Inferior parietal cortex (tissue), 1 donor: Measurements from ENCODE around the gene OGFRL1.
A peak's percentile ranks its signal among the peaks of the same experiment; 100 is the strongest.

Experiments used
- DNase-seq: peaks from one replicate; pipeline ENCODE4 v3.0.0-alpha.2; 2016; ENCODE audit errors: extremely low spot score

The OGFRL1 gene

DNA sequence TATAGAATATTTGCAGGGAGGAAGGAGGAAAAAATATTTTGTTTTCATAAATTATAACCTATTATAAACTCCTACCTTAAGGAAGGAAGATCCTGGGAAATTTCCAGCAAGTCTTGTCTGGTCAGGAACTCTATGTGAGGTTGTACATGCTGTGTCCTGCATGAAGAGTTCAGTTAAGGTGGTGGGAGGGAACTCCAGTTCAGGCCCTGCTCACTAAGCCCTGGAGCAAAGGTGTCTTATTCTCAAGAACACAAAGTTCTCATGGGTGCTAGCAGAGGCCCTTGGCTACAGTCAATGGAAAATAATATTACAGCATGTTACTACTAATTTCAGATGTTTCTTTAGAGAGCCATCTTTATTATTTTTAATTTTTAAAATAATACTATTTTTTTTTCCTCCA, 3.8 kb upstream of the OGFRL1 start:
- no peak for DNase-seq

DNA sequence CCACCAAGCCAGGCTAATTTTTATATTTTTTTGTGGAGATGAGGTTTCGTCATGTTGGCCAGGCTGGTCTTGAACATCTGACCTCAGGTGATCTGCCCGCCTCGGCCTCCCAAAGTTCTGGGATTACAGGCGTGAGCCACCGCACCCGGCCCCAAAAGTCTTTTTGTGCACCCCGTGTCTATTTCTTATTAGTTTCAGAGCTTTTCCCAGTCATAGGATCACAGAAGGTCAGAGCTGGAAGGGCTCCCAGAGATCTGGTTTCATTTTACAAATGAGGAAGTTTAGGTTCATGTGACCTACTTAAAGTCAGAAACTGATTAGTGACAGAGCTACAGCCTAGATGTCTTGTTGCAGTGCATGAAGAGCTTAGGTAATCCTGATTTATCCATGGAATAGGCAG, 1.6 kb upstream of the OGFRL1 start:
- no peak for DNase-seq

DNA sequence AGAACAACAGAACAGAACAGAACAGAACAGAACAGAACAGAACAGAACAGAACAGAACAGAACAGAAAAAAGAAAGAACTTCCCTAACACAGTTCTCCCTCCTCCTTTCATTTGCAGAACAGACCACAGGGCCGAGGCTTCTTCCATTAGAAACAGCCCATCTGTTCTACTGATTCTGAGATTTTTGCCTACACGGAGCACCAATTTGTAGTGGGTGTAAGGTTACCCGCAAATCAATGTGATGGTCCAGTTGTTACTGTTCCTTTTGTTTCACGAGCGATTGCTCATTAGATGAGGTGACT, 734 bp upstream of the OGFRL1 start:
- peak; percentile 54 for DNase-seq

DNA sequence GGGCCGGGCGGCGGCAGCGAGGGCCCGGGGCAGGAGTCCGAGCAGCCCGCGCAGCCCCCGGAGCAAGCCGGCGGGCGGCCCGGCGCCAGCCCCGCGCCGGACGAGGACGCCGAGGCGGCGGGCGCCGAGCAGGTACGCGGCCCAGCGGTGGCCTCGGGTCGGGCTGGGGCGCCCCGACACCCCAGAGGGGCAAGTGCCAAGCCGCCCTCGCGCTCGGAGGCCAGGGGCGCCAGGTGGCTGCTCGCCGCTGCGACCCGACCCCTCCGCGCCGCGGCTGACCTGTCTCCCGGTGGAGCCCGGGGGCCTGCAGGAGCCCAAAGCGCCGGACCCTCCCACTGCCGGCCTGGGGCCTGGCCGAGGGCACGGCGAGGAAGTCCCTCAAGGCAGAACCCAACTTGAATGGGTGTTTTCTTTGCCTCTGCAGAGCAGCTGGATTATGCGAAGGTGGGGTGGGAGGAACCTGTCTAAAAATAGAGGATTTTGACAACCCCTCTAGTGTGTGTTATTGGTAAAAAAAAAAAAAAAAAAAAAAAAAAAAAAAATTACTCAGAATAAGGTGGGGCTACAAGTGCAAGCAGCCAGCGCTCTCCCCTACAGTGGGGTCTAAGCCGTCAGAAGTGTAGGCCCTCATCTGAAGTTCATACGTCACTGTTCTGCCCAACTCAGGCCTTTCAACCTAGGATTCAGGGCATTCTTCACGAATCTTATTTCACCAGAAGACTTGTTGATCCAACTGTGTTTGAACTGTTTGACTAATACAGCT, 609 bp downstream of the OGFRL1 start:
- DNase-seq, result no peak

DNA sequence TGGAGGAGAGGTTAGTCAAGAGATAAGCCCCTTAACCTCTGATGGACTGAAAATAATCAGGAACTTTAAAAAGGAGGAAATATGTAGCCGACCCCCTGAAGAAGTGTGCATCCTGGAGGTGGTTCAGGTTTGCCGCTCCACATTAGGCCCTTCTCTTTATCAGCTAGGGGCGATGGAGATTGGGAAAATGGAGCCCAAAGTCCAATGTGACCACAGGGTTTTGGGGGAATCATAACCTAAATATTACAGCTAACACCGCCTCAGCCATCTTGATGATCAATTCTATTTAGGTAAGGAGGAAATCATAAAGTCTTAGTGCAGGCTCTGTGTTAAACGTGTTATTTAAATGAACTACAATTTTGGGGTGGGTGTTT, 1.2 kb downstream of the OGFRL1 start:
- DNase-seq, result no peak

DNA sequence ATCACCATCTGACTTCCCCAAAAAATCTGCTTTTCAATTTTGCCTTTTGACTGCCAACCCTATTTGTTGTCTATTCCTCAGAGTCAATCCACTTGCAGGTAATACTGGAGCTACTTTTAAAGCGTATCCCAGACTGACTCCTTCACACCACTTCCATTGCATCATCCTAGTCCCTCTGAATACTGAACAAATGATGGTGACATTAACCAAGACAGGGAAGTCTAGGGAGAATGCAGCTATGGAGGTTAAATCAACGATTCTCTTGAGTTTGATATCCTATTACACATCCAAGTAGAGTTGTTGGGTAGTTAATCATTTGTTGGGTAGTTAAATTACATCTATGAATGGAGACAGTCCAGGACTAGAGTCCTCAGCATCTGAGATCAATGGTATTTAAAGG, 2.0 kb downstream of the OGFRL1 start:
- no peak for DNase-seq

DNA sequence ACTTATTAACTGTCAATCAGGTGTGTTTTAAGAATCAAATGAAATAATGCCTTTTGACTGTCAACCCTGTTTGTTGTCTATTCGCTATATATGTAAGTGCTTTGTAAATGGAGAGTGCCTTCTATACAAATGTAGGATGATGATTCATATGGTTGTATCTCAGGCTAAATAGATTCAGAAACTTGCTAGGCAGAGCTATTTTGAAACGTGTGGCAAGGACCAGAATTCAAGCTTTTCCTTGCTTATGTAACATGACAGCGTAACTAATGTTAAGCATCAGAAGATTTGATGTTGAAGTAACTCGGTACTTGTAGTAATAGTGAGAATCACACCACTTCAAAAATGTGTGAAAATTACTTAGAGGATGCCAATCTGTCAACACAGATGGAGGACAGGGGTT, 3.4 kb downstream of the OGFRL1 start:
- DNase-seq, result peak; percentile 68

DNA sequence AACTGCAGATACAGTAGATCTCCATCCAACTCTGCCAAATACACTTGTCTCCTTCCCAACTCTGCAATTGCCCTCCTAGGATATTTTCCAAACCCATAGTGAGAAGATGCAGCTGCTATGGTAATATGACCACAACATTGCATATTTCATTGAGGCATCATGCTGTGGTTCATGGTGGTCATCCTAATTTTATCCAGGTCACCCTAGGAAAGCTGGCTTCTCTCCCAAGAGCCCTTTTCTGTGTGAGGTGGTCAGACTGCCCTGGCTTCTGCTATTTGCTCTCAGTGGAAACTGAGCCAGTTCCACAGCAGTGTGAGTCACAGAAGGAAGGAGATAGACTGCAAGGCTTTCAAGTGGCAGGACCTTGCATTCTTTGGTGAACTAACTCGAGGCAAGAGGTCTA, 5.5 kb downstream of the OGFRL1 start:
- DNase-seq, result no peak

DNA sequence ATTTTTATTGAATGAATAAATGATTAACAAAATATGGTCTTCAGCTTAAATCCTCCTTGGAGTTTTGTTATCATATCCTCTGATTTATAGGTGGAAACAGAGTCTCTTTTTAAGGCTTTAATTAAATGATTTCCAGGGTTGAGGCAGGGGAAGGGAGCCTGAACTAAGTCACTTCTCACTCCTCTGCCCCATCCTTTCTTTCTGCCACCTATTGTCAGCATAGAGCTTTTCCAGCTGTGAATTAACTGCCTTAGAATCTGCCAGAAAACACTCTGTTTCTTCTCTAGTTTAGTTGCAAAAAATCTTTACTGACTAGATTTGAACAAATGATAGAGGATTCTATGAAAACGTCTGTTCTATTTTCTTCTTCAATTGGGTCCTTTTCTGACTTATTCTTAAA, 9.8 kb downstream of the OGFRL1 start:
- DNase-seq, result no peak

DNA sequence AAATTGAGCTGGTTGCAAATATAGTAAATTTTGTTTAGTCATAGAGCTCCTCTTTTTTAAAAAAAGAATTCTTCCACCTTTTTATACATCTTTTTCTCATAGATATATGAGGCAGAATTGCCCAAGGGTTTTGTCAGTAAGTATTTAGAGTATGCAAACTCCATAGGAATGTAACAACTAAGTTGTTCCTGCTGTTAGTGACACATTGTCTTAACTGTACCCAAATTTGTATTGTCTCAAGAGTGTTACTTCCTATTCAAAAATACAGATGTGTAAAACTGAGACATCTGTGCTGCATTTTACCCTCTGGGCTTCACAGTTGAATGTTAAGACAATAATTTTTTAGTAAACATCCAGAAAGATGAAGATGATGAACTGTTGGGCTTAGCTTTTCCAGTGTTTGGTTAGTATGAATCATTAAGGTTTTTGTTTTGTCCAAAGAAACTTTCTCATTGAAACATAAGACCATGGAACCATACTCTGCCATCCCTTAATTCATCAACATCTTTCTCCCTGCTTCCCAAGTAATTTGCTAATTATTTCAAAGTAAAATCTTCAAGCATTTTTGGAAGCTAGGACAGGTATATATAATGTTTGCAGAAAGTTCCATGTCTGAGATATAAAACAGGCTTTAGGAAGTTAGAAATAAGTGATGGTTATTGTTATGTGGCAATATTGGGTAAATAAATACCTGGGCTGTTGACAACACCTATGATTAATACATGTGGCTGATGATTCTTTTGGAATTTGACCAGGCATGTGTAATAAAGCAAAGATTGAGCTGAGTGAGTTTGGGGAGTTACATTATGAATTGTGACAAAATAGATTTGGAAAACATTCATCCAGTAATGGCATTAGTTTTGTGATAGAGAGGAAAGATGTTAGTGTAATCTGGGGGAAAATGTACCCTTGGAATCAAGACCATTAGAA, 11.2 kb downstream of the OGFRL1 start:
- DNase-seq, result no peak

DNA sequence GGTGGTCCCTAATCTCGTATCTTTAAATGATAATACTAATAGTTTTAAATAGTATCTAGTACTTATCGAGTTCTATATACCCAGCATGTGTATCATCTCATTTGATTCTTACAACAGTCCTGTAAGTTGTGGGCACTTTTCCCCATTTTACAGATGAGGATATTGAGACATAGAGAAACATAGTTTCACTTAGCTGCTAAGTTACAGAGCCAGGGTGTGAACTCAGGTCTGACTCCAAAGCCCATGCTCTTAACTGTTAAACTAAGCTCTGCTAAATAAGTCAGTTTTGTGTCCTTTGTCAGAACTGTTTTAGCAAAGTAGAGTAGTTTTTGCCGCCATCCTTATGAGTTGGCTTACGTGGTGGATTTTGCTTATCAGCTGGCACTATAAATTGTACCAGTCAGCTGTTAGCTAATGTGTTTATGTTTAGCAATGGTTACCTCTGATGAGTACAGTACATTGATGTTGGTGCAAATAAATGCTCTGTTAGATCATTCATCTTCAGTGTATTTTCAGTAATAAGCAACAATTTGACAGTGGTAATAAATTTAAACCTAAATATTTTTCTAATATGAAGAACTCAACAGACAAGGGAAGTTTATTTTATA, 12.1 kb downstream of the OGFRL1 start:
- no peak for DNase-seq

DNA sequence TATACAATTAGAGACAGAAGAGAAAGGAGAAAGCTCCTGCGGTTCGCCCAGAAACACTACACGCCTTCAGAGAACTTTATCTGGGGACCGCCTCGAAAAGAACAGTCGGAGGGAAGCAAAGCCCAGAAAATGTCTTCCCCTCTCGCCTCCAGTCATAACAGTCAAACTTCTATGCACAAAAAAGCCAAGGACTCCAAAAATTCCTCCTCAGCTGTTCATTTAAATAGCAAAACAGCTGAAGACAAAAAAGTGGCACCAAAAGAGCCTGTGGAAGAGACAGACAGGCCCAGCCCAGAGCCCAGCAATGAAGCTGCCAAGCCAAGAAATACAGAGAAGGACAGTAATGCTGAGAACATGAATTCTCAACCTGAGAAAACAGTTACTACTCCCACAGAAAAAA, 12.9 kb downstream of the OGFRL1 start:
- no peak for DNase-seq

DNA sequence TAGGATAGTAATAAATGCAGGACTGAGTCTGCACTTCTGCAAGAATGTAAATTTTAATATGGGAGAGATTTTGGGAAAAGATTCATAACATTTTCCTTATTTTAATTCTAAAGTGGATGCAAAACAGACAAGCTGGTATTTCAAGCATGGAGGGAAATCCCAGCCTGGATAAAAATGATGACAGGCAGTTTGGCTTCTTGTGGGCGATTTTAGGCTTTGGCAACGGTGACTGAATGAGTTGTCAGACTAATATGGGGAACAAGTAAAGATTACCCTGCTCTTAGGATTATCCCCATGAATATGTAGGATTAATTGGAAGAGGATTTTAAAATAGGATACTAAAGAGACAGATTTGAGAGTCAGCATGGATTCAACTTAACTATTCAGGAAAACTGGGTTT, 21.0 kb downstream of the OGFRL1 start:
- no peak for DNase-seq

DNA sequence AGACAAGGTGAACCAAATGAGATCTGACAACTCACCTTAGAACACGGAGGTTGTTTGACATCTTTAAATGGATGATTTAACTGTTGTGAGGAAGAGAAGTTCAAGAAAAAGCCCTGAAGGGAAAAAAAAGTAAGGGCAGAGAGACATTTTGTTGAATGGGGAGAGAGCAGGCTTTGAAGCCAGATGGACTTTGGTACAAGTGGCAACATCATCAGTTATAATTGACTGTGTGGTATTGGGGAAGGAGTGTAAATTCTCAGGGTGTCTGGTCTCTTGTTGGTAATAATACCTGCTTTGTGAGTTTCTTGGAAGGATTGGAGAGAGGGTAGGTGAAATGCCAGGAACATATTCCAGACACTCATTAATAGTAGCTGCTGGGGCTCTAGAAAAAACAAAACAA, 21.6 kb downstream of the OGFRL1 start:
- no peak for DNase-seq

DNA sequence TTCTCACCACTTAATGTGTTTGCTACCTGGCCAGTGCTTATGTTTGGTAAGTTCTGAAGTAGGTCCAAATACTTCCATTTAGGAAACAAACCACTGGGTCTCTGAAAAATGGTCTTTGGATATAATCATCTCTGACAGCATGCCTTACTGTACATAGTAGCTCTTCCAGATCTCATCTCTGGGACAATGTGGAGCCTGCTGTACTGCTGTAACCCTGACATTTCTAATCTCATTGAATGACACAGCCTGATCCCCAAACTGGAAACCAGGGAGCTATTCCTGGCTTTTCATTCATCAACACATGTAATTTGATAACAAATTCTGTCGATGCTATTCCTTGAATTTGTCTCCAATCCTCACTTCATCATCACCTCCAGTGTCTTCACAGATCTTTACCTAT, 23.5 kb downstream of the OGFRL1 start:
- no peak for DNase-seq

DNA sequence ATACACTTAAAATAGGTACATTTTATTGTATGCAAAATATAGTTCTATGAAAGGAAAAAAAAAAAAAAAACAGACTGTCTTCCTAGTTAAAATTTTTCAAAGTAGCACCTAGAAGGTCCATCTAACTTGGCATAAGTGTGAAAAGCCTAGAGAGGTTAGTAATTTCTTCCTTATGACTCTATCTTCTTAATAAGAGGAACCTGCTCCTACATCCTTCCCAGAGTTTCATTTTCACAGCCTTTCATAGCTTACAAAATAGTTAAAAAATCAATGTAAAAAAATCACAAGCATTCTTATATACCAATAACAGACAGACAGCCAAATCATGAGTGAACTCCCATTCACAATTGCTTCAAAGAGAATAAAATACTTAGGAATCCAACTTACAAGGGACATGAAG, 28.8 kb downstream of the OGFRL1 start:
- no peak for DNase-seq

DNA sequence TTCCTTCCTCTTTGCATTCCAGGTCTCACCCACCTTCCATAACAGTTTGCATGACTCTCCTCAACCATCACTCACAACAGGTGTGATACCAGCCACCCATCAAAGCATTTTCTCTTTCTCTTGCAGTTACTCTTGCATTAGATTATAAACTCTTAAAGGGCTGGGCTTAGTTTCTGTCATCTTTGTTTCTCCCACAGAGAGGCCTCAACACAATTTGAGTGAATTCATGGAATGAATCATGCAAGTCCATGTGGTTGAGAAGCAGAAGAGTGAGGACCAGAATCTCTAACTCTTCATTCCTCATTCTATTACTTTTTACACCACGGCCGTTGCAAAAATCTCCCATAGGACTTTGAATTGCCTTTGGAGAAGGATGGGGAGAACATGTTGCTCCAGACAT, 31.4 kb downstream of the OGFRL1 start:
- DNase-seq, result no peak

DNA sequence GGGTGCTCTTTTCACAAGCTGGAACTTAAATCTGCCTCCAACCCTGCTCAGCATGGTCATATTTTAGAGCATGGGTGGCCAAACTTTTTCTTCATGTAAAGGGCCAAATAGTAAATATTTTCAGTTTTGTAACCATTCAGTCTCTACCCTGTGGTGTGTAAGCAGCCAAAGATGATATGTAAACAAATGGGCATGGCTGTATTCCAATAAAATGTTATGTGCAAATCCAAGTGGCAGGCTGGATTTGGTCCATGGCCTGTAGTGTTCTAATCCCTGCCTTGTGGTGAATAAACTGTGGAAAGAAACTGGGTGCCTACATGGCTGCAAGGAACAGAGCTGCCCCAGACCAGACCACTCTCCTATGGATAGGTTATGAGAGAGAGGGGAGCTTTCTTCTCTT, 32.7 kb downstream of the OGFRL1 start:
- no peak for DNase-seq

DNA sequence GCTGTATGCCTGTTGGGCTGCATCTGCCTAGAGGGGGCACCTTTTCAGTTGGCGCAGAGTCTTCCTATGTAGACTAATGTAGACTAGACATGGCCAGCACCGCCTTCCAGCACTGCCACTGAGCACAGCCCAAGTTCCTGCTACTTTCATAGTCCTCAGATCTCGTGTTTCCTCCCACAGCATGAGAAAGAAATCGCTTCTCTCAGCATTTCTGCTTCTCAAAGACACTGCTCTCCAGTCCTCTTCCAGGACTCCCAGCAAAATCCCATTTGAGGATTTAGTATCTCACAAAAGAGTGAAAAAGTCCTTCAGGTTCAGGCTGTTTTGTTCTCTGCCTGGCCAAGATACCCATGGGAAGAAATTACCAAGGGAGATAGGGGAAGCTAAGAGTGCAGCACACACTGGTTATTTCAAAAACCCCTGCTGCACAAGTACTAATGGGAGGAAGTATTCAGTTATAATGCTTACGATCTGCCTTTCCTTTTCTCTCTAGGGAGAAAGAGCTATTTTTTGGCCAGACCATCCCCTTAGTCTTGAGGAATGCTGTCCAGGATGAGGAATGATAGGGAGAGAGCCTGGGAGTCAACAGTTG, 35.7 kb downstream of the OGFRL1 start:
- DNase-seq, result no peak

DNA sequence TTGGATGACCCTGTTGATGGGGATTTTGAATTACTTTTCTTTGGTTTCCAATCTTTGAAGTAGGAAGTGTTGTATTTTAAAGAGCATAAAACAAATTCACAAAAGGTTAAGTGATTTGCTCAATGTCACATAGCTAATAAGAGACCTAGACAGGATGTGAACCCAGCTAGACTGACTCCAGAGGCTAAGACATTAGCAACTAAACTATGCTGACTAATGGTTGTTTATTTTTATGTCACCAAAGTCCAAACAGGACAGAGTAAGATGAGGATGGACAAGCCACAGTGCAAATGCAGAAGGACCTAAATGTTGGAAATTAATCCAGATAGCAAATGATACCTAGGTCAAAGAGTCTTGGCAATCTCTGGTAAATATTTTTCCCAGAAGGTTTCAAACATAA, 38.0 kb downstream of the OGFRL1 start:
- no peak for DNase-seq

DNA sequence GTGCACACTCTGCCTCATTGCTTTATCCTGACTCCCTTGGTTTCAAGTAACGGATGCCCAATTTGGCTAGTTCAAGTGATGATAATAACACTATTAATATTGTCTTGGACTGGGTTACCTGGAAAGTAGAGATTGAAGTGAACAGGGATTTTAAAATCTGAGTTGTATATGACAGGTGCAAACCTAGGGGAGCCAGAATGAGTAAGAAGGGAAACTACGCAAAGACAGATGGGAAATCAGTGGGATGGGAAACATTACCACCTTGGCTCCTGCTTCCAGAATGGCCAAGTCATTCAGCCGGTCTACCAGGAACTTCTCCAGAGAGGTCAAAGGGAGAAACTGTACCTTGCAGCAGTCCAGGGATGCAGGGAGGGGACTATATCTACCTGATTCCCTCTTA, 41.9 kb downstream of the OGFRL1 start:
- no peak for DNase-seq

DNA sequence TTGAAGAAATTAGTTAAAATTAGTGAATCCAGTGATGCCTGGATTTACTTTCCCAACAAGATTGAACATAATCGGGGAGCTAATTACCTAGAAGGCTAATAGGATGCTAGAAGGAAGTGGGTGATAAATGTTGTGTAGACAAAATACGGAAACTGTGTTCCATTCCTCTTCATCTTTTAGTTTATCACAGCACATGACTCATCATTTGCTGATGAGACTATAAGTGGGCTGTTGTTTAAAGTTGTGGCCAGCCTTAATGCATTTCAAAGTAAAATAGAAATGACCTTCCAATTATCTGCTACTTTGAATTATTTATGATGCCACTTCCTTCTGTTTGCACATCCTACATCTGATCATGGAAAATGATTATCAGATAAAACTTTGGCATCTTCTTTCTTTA, 43.4 kb downstream of the OGFRL1 start:
- no peak for DNase-seq

DNA sequence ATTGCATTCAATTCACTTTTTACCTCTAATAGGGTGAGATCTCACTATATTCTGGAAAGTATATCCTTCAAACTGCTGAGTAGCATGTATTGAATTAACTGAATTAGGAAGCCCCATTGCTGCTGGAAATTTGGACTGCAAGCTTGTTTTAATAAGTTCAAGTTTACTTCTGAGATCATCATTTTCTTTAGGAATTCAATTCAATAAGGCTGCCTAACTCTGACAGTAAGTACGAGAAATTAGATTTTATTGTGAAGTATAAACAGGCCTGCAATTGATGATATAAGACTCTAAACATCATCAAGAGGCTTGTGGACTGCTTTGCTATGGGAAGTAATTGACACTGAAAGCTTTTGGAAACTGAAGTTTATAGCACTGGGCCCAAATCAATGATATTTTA, 44.4 kb downstream of the OGFRL1 start:
- no peak for DNase-seq
